ENCODE data around the gene TOLLIP.
"Not testable (repeated sequence)": the region's sequence is repeated elsewhere in the genome, so short reads cannot be mapped to it uniquely, and the experiment has no call there.

Gene TOLLIP

GRCh38 chr11:1279674-1280055 lies 29.8 kb downstream of the TOLLIP start:
- no peak for DNase-seq

DNA sequence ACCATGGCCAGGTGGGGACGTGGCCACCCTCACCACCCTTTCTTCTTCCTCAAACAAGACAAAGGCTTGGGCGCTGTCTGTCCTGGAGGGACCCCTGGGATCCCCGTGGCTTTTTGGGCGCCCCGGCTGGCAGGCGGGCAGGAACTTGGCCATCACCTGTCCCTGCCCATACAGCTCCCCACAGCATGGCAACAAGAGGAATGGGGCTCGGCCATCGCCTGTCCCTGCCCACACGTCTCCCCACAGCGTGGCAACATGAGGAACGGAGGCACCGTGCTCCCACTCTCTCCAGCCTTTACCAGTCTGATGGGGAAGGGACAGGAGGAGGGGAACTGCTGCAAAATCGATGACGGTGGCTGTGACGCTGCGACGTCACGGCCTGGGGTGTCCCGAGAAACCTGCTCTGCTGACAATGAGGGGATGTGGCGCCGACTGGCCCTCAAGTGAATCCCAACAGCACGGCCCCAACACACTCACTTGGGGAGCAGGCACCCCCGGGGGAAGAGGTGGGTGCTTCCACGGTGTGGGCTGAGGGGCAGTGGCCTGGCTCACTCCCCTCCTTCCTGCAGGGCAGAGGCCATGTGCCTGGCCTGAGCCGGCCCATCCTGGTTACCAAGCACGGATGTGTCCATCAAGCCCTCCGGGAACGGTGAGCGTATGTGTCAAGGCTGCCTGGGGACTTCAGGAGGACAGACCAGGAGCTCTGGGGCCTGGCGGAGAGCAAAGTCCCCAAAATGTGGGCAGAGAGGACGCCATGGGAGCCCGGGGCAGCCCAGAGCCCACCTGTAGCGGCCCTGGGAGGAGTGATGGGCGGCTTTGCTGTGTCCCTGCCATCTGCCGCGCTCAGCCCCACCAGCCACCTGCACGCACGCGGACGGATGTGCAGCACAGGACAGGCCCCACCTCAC lies 30.4 kb downstream of the TOLLIP start:
- DNase-seq: no peak

DNA sequence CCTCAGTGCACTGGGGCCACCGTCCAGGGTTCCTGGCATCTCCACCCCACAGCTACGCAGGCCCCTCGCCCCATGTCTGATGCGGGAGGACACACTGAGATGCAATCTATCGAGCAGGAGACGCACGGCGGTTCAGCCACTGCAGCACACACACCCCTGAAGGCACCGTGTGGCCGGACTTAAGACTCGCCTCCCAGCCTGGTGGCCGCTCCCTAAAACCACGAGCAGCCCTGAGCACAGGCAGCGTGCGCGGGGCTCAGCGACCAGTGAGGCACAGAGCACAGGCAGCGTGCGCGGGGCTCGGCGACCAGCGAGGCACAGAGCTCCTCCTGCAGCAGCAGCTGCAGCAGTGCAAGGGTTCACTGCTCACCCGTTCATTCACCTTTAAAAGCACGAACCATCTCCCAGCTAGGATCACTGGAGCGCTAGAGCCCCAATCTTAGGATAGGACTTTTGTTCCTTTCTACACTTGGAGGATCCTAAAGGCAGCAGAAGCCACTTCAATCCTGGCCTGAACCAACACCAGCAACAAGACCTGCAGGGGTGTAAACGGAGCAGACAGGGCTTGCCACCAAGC lies 31.4 kb downstream of the TOLLIP start:
- no peak for DNase-seq

GRCh38 chr11:1276866-1277615 lies 32.4 kb downstream of the TOLLIP start:
- no peak for DNase-seq

- no peak for DNase-seq
These were observed 33.2 kb downstream of the TOLLIP start for GRCh38 chr11:1276041-1276790.

DNA sequence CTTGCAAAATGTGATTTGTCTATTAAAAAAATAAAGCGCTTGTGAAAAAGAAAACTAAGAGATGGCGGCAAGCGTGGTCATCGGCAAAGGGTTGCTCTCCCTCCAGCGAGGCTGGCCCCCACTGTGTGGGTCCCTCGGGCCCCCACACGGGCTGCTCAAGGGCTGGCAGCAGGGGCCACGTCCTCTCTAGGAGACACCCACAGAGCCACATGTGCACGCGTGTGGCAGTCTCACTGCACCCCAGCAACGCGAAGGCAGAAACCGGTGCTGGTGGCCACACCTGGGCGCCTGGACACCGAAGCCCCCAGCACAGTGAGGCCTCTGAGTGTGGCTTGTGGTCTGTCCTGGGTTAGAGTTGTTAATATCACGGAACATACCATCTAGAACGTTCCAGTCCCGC lies 34.4 kb downstream of the TOLLIP start:
- no peak for DNase-seq

- no peak for DNase-seq
These were observed 34.9 kb downstream of the TOLLIP start for GRCh38 chr11:1274501-1274900.

DNA sequence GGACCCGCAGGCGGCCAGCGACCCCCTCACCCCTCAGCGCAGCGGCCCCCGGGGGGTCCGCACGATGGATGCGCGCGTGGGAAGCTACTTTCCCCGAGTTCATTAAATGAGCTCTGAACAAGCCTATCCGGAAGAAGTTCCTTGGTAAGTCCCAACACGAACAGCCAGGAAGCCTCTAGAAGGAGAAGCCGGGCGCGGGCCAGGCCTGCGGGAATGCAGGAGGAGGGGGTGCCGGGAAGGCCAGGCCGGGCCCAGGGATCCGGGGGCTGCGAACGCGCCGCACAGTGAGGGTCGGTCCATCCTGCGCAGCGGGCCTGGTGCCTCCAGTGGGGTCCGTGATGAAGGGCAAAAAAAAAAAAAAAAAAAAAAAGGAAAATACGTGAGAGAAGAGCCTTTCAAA lies 36.9 kb downstream of the TOLLIP start:
- DNase-seq: no peak

- DNase-seq: no peak
These were observed 37.5 kb downstream of the TOLLIP start for GRCh38 chr11:1271927-1272326.

GRCh38 chr11:1271406-1271805 lies 38.0 kb downstream of the TOLLIP start:
- DNase-seq: no peak

GRCh38 chr11:1271002-1271401 lies 38.4 kb downstream of the TOLLIP start:
- no peak for DNase-seq

DNA sequence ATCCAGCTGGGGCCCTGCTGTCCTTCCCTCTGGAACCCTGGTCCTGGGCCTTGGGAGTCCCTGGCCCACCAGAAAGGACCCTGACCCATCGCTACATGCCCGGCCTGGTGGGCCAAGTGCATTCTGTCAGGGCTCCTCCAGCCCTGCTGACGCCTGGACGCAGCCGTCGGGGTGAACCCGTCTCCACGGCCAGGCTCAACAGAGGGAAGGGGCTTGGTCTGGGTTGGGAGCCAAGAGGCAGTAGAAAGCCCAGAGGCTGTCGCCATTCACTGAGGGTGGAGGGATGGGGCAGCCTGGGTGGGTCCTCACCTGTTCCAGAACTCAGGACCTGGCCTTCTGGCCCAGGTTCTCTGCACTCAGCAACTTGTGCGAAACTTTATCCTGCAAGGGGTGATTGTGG lies 39.0 kb downstream of the TOLLIP start:
- no peak for DNase-seq

GRCh38 chr11:1269957-1270356 lies 39.5 kb downstream of the TOLLIP start:
- DNase-seq: no peak

DNA sequence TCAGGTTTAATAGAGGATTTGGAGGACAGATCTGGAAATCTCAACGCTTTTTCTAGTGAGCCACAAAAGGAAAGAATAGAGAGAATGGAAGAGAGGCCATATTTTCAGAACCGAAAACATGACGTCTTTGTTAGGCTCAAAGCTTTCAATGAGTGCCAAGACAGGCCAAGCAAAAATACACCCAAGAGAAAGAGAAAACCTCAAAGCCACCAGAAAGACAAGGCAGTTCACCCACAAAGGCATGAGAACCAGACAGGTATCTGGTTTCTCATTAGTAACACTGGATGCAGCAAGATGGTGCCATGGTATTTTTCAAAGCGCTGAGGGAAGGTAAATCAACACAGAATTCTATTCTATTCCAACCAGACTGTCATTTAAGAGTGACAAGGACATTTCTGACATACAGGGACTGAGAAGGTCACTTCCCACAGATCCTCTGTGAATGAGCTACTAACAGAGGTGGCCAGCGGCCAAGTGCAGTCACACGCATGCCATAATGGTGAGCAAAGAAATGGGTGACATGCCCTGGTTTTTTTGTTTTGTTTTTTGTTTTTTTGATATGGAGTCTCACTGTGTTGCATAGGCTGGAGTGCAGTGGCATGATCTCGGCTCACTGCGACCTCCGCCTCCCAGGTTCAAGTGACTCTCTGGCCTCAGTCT lies 41.9 kb downstream of the TOLLIP start:
- DNase-seq: no peak

DNA sequence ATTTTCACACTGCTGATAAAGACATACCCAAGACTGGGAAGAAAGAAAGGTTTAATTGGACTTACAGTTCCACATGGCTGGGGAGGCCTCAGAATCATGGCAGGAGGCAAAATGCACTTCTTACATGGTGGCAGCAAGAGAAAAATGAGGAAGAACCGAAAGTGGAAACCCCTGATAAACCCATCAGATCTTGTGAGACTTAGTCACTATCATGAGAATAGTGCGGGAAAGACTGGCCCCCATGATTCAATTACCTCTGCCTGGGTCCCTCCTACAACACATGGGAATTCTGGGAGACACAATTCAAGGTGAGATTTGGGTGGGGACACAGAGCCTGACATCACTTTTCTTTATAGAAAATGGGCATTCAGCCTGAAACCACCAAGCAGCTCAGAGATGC lies 42.5 kb downstream of the TOLLIP start:
- not testable (repeated sequence) for DNase-seq

DNA sequence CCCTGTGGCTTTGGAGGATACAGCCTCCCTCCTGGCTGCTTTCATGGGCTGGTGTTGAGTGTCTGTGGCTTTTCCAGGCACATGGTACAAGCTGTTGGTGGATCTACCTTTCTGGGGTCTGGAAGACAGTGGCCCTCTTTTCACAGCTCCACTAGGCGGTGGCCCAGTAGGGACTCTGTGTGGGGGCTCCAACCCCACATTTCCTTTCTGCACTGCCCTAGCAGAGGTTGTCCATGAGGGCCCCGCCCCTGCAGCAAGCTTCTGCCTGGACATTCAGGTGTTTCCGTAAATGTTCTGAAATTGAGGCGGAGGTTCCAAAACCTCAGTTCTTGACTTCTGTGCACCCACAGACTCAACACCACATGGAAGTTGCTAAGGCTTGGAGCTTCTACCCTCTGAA lies 44.0 kb downstream of the TOLLIP start:
- DNase-seq: not testable (repeated sequence)

DNA sequence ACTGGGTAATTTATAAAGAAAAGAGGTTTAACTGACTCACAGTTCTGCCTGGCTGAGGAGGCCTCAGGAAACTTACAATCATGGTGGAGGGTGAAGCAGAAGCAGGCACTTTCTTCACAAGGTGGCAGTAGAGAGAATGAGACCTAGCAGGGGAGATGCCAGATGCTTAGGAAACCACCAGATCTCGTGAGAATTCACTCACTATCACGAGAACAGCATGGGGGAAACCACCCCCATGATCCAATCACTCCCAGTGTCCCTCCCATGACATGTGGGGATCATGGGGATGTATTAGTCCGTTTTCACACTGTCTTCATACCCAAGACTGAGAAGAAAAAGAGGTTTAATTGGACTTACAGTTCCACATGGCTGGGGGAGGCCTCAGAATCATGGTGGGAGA lies 45.0 kb downstream of the TOLLIP start:
- peak; percentile 24 for DNase-seq

DNA sequence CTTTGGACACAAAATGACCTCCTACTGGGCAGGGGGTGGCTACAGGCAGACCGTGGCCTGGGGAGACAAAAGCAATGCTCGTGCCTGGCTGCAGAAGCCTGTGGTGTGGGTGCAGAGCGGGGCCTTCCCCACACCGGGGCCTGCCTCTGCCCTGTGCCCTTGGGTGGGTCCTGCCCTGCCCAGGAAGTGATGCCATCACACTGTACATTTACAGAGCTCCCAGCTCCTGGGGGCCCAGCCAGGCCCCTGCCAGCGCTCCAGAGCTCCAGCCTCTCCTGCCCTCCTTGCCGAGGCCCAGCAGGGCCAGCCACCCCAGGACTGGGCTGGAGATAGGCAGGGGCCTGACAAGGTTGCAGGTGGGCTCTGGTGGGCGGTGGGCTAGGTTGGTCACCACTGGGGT lies 46.4 kb downstream of the TOLLIP start:
- no peak for DNase-seq

DNA sequence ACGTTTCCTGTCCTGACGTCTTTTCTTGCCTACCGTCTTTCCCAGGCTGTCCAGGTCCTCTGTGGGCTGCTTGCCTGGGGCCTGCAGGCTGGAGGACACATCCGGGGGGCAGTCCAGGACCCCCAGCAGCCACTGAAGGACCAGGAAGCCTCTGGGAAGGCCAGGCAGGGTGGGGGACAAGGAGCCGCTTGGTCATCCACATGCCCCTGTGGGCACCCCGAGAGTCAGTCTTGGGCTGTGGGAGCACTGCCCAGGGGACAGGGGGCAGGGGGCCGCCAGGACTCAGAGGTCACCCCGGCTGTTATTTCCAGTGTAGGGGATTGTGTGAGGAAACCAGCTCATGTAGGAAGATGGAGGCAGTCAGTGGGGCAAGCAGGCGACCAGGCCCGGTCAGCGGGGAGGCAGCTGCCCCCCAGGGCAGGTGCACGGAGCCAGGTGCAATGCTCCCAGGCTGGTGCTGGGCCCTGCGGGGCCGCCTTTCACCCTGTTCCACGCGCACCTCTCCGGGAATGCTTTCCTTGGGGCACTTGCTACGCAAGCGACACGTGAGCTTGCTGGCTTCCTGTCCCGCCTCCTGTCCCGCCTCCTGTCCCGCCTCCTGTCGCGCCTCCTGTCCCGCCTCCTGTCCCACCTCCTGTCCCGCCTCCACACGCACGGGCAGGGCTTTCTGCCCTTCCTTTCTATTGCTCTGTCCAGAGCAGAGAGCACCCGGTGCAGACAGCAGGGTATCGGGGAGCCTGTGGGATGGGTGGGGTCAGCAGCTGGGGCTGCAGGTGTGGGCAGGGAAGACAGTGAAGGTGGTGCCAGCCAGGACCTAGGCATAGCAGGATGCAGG lies 47.0 kb downstream of the TOLLIP start:
- peak; percentile 22 for DNase-seq

GRCh38 chr11:1261241-1262071 lies 48.0 kb downstream of the TOLLIP start:
- no peak for DNase-seq

- DNase-seq: no peak
These were observed 48.8 kb downstream of the TOLLIP start for GRCh38 chr11:1260620-1261019.
